SH-SY5Y (cell line): Measurements from ENCODE around the gene PRDX6.

Experiments
- GATA2 ChIP-seq: IDR thresholded peaks from 2 replicates; pipeline ENCODE4 v1.6.1; 2011; ENCODE audit warnings: mild to moderate bottlenecking, low read depth, low read length
- GATA3 ChIP-seq: IDR thresholded peaks from 2 replicates; pipeline ENCODE4 v1.6.1; 2011; ENCODE audit warnings: low read depth, mild to moderate bottlenecking, low read length, moderate library complexity

GRCh38 chr1:173508541-173508940, 31.4 kb downstream of the PRDX6 start:
- TF ChIP-seq GATA2 (no peak), GATA3 (no peak)
